ENCODE results near the gene SLC4A5. TPM values are rescaled to one million over a fixed set of nuclear protein-coding genes. Genes with fewer than 3 reads are reported as not detected.
A peak's percentile ranks its signal among the peaks of the same experiment; 100 is the strongest.
"Not testable (repeated sequence)": the region's sequence is repeated elsewhere in the genome, so short reads cannot be mapped to it uniquely, and the experiment has no call there.

SLC4A5 gene
- total RNA-seq, 1 experiment from 2014 or later: 1.8 TPM

DNA sequence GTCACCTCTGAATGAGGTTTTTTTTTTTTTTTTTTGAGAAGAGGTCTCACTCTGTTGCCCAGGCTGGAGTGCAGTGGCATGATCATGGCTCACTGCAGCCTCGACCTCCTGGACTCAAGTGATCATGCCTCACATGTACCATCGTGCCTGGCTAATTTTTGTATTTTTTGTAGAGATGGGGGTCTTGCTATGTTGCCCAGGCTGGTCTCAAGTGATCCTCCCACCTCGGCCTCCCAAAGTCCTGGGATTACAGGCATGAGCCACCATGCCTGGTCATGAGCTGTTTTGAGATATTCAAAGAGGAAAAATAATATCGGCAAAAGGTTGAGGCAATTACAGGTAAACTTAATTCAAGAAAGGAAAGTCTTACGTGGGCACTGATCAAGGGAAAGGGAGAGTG is 113.4 kb downstream of the SLC4A5 start:
- H3K4me3 Mint-ChIP-seq; H3K27ac Mint-ChIP-seq; ATAC-seq; POLR2A ChIA-PET; H3K36me3 Mint-ChIP-seq; H3K27me3 Mint-ChIP-seq (ENCODE audit: low read depth); H3K9me3 Mint-ChIP-seq; DNase-seq (ENCODE audit: low spot score): not testable (repeated sequence)
- CTCF ChIA-PET: interaction anchor here (1.8 to 3.0 kb wide), 3 partner anchors 20 to 105 kb away, joined by 6 to 12 read pairs (median 9); no protein-coding TSS in a partner anchor
- TF ChIP-seq ZNF121 (CRISPR knock-in tag; IDR thresholded peaks at IDR 0.05): peak; percentile 69; the same call in 1 of the 2 replicates
- peaks cover 16% of the 10 kb centered on the region for H3K4me1 Mint-ChIP-seq

DNA sequence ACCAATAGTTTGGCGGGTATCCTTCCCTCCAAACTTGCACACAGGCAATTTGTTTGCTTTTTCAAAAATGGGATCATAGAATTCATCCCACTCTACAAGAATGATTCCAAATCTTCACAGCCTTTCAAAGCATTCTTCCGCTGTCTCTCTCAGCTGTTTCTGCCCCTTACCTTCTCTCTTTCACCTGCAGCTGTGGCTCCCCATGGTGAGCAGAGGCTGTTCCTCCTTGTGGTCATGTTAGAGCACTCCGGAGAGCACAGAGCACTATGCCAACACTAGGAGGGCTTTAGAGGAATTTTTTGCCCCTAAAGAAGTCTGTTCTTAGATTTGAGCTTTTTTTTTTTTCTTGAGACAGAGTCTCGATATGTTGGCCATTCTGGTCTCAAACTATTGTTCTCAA is 114.4 kb downstream of the SLC4A5 start:
- Mint-ChIP-seq H3K9me3 (no peaks in the 10 kb centered on the region), H3K4me1 (peaks cover 15% of the 10 kb centered on the region), H3K27me3 (ENCODE audit: low read depth) (peaks cover 4% of the 10 kb centered on the region; the same call in 1 of the 2 replicates), H3K27ac (no peak overlapping the region), H3K4me3 (no peak overlapping the region), H3K36me3 (no peaks in the 10 kb centered on the region)
- TF ChIP-seq E2F5 (CRISPR knock-in tag; IDR thresholded peaks at IDR 0.05): no peak
- TF ChIP-seq PRRX2 (CRISPR knock-in tag; IDR thresholded peaks at IDR 0.05): no peak
- TF ChIP-seq JUN (CRISPR knock-in tag; IDR thresholded peaks at IDR 0.05): no peak
- no peak for TF ChIP-seq SP1 (CRISPR knock-in tag; conservative IDR thresholded peaks at IDR 0.05)
- no peak for TF ChIP-seq ZNF121 (CRISPR knock-in tag; IDR thresholded peaks at IDR 0.05)
- TF ChIP-seq MYBL2 (CRISPR knock-in tag; IDR thresholded peaks at IDR 0.05): no peak
- TF ChIP-seq ZNF263 (CRISPR knock-in tag; IDR thresholded peaks at IDR 0.05; ENCODE audit: low read depth): no peak
- TF ChIP-seq EMX1 (CRISPR knock-in tag; IDR thresholded peaks at IDR 0.05): no peak
- no peak for TF ChIP-seq TEAD4 (CRISPR knock-in tag; IDR thresholded peaks at IDR 0.05)
- TF ChIP-seq, protein P1, sequence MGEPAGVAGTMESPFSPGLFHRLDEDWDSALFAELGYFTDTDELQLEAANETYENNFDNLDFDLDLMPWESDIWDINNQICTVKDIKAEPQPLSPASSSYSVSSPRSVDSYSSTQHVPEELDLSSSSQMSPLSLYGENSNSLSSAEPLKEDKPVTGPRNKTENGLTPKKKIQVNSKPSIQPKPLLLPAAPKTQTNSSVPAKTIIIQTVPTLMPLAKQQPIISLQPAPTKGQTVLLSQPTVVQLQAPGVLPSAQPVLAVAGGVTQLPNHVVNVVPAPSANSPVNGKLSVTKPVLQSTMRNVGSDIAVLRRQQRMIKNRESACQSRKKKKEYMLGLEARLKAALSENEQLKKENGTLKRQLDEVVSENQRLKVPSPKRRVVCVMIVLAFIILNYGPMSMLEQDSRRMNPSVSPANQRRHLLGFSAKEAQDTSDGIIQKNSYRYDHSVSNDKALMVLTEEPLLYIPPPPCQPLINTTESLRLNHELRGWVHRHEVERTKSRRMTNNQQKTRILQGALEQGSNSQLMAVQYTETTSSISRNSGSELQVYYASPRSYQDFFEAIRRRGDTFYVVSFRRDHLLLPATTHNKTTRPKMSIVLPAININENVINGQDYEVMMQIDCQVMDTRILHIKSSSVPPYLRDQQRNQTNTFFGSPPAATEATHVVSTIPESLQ (CRISPR knock-in tag; IDR thresholded peaks at IDR 0.05): no peak
- TF ChIP-seq, protein P2, sequence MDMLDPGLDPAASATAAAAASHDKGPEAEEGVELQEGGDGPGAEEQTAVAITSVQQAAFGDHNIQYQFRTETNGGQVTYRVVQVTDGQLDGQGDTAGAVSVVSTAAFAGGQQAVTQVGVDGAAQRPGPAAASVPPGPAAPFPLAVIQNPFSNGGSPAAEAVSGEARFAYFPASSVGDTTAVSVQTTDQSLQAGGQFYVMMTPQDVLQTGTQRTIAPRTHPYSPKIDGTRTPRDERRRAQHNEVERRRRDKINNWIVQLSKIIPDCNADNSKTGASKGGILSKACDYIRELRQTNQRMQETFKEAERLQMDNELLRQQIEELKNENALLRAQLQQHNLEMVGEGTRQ (CRISPR knock-in tag; IDR thresholded peaks at IDR 0.05): no peak
- no peak for TF ChIP-seq ZBTB21 (CRISPR knock-in tag; IDR thresholded peaks at IDR 0.05; ENCODE audit: borderline replicate concordance)
- no peak for TF ChIP-seq GABPB1 (CRISPR knock-in tag; IDR thresholded peaks at IDR 0.05)
- TF ChIP-seq ZNF138 (CRISPR knock-in tag; conservative IDR thresholded peaks at IDR 0.05): no peak
- TF ChIP-seq NR1H2 (CRISPR knock-in tag; IDR thresholded peaks at IDR 0.05): no peak
- TF ChIP-seq ETV6 (CRISPR knock-in tag; IDR thresholded peaks at IDR 0.05): no peak
- no peak for TF ChIP-seq AFF4 (CRISPR knock-in tag; IDR thresholded peaks at IDR 0.05; ENCODE audit: borderline replicate concordance)
- no peak for TF ChIP-seq TCF7 (CRISPR knock-in tag; IDR thresholded peaks at IDR 0.05; ENCODE audit: low read depth)
- ChIA-PET POLR2A (interaction anchor here (0.6 to 0.7 kb wide), 3 partner anchors 19 to 387 kb away, joined by 3 to 7 read pairs (median 3); no protein-coding TSS in a partner anchor), CTCF (interaction anchor here (0.8 to 3.0 kb wide), 7 partner anchors 10 to 405 kb away, joined by 3 to 12 read pairs (median 4); no protein-coding TSS in a partner anchor)
- no peak for ATAC-seq
- DNase-seq (ENCODE audit: low spot score): peak; percentile 38
